H1 (cell line): ENCODE results near the gene NLN. TPM values are rescaled to one million over a fixed set of nuclear protein-coding genes. Genes with fewer than 3 reads are reported as not detected.

Experiments used
- CTCF ChIA-PET: fragments of 300-600 bp; sonication (Branson Sonifier 250); formaldehyde crosslinking; loops from one replicate; lab custom pipeline; 2021; ENCODE audit not compliant: partially characterized antibody; lab: Charles Lee
- POLR2A ChIA-PET: fragments of 300-600 bp; sonication (Branson Sonifier 250); formaldehyde crosslinking; loops from one replicate; lab custom pipeline; 2021; ENCODE audit warnings: inconsistent platforms; ENCODE audit not compliant: partially characterized antibody; lab: Charles Lee
- DNase-seq, 2 experiments: peaks; one replicate each; pipeline versions ENCODE4 v3.0.0 to v3.0.0-alpha.2; 2010 to 2022; ENCODE audit warnings: low spot score in 2 of 2, low read depth in 1 of 2, mixed read lengths in 1 of 2
- FAIRE-seq: peaks from 2 replicates; lab custom pipeline; 2011; peaks lifted over from hg19 to GRCh38; lab: Jason Lieb, UNC
- H2AFZ ChIP-seq: 2 replicates; pipeline ENCODE4 v1.8.1; 2012; ENCODE audit warnings: low read length, inconsistent platforms
- H2AK5ac ChIP-seq: 2 replicates; pipeline ENCODE4 v1.6.1; 2013; ENCODE audit warnings: low read depth, low read length
- H2BK120ac ChIP-seq: replicated peaks from 2 replicates; pipeline ENCODE3; 2013; ENCODE audit warnings: low read depth, low read length, inconsistent platforms
- H2BK12ac ChIP-seq: 2 replicates; pipeline ENCODE4 v1.6.1; 2013; ENCODE audit warnings: low read depth, low read length
- H2BK15ac ChIP-seq: 2 replicates; pipeline ENCODE4 v1.6.1; 2013; ENCODE audit warnings: low read length
- H2BK20ac ChIP-seq: 2 replicates; pipeline ENCODE4 v1.6.1; 2013; ENCODE audit warnings: low read length
- H2BK5ac ChIP-seq: 2 replicates; pipeline ENCODE4 v1.6.1; 2013; ENCODE audit warnings: low read depth, low read length
- H3K14ac ChIP-seq: 2 replicates; pipeline ENCODE4 v1.6.1; 2013; ENCODE audit warnings: inconsistent platforms; ENCODE audit not compliant: insufficient read length
- H3K18ac ChIP-seq: 2 replicates; pipeline ENCODE4 v1.6.1; 2013; ENCODE audit warnings: low read length; ENCODE audit errors: extremely low read depth
- H3K23ac ChIP-seq: 2 replicates; pipeline ENCODE4 v1.6.1; 2013; ENCODE audit warnings: inconsistent platforms; ENCODE audit not compliant: insufficient read length
- H3K23me2 ChIP-seq: 2 replicates; pipeline ENCODE4 v1.6.1; 2013; ENCODE audit warnings: low read depth, low read length
- H3K27ac ChIP-seq: 2 replicates; pipeline ENCODE4 v1.6.1; 2011; ENCODE audit warnings: low read depth, low read length, inconsistent platforms
- H3K27me3 ChIP-seq, 4 experiments: replicated peaks in 1 of 4; 1 replicate in 1 of 4; 2 replicates in 3 of 4; pipeline versions ENCODE4 v1.6.1 to v1.8.1; 2011 to 2013; ENCODE audit warnings: low read length in 3 of 4, mild to moderate bottlenecking in 3 of 4, inconsistent platforms in 2 of 4, mixed read lengths in 2 of 4, moderate library complexity in 1 of 4; ENCODE audit not compliant: control insufficient read depth in 3 of 4, insufficient read depth in 3 of 4; ENCODE audit errors: extremely low read depth in 1 of 4
- H3K36me3 ChIP-seq, 4 experiments: 2 replicates each; pipeline versions ENCODE4 v1.6.1 to v1.8.1; 2011 to 2013; ENCODE audit warnings: mild to moderate bottlenecking in 4 of 4, low read length in 3 of 4, moderate library complexity in 2 of 4, control low read depth in 1 of 4, inconsistent platforms in 1 of 4; ENCODE audit not compliant: insufficient read depth in 4 of 4, control insufficient read depth in 2 of 4
- H3K4ac ChIP-seq: replicated peaks from 2 replicates; pipeline ENCODE3; 2013; ENCODE audit warnings: low read length, low read depth, mixed read lengths, inconsistent platforms; ENCODE audit not compliant: insufficient read length
- H3K4me1 ChIP-seq, 4 experiments: replicated peaks in 1 of 4; 1 replicate in 1 of 4; 2 replicates in 3 of 4; pipeline versions ENCODE4 v1.6.1 to v1.8.1; 2011 to 2013; ENCODE audit warnings: low read length in 3 of 4, inconsistent platforms in 2 of 4, mixed read lengths in 1 of 4; ENCODE audit not compliant: insufficient read depth in 4 of 4, control insufficient read depth in 3 of 4
- H3K4me2 ChIP-seq, 2 experiments: 2 replicates each; pipeline versions ENCODE4 v1.6.1 to v1.8.1; 2011 to 2013; ENCODE audit warnings: low read depth in 2 of 2, low read length in 2 of 2, control low read depth in 1 of 2, inconsistent platforms in 1 of 2, mild to moderate bottlenecking in 1 of 2; ENCODE audit not compliant: insufficient read depth in 1 of 2
- H3K4me3 ChIP-seq, 4 experiments: fragments of 200-600, 300-600 bp in 1 of 4; sonication (generic), shearing (Covaris generic), sonication (Bioruptor Twin) in 1 of 4; 2 replicates each; pipeline versions ENCODE4 v1.5.1 to v1.8.1; 2011 to 2016; ENCODE audit warnings: low read length in 4 of 4, low read depth in 3 of 4, control low read depth in 2 of 4, inconsistent platforms in 2 of 4, mild to moderate bottlenecking in 2 of 4, mixed read lengths in 1 of 4, moderate library complexity in 1 of 4; ENCODE audit not compliant: insufficient read depth in 2 of 4; ENCODE audit errors: extremely low read depth in 1 of 4
- H3K56ac ChIP-seq: replicated peaks from 2 replicates; pipeline ENCODE3; 2013; ENCODE audit warnings: low read depth, mild to moderate bottlenecking, mixed read lengths, low read length, inconsistent platforms; ENCODE audit not compliant: insufficient read length
- H3K79me1 ChIP-seq: 2 replicates; pipeline ENCODE4 v1.6.1; 2013; ENCODE audit warnings: low read depth, low read length, control low read depth
- H3K79me2 ChIP-seq, 2 experiments: 2 replicates each; pipeline versions ENCODE4 v1.6.1 to v1.8.1; 2012 to 2013; ENCODE audit warnings: low read length in 2 of 2, mild to moderate bottlenecking in 2 of 2, inconsistent platforms in 1 of 2; ENCODE audit not compliant: insufficient read depth in 2 of 2, control insufficient read depth in 1 of 2
- H3K9ac ChIP-seq, 4 experiments: replicated peaks in 1 of 4; 1 replicate in 1 of 4; 2 replicates in 3 of 4; pipeline versions ENCODE4 v1.6.1 to v1.8.1; 2011 to 2013; ENCODE audit warnings: low read depth in 3 of 4, low read length in 3 of 4, control low read depth in 2 of 4, mild to moderate bottlenecking in 2 of 4, moderate library complexity in 2 of 4, inconsistent platforms in 1 of 4; ENCODE audit errors: extremely low read depth in 1 of 4
- H3K9me3 ChIP-seq, 2 experiments: 2 replicates each; pipeline versions ENCODE4 v1.6.1 to v1.8.1; 2012 to 2013; ENCODE audit warnings: mild to moderate bottlenecking in 2 of 2, moderate library complexity in 2 of 2, control low read depth in 1 of 2, inconsistent platforms in 1 of 2, low read depth in 1 of 2, low read length in 1 of 2, mixed read lengths in 1 of 2; ENCODE audit not compliant: insufficient read depth in 2 of 2
- H4K20me1 ChIP-seq, 2 experiments: replicated peaks in 1 of 2; 2 replicates each; pipeline versions ENCODE3 to v1.8.1; 2011 to 2013; ENCODE audit warnings: inconsistent platforms in 2 of 2, low read length in 2 of 2, mild to moderate bottlenecking in 1 of 2; ENCODE audit not compliant: insufficient read depth in 2 of 2, control insufficient read depth in 1 of 2
- H4K5ac ChIP-seq: 2 replicates; pipeline ENCODE4 v1.6.1; 2013; ENCODE audit warnings: low read length, low read depth, mixed read lengths, inconsistent platforms; ENCODE audit not compliant: insufficient read length
- H4K8ac ChIP-seq: 2 replicates; pipeline ENCODE4 v1.8.0; 2013; ENCODE audit warnings: mild to moderate bottlenecking, moderate library complexity, low read length, inconsistent platforms; ENCODE audit not compliant: insufficient read depth; ENCODE audit errors: extremely low read depth
- H4K91ac ChIP-seq: replicated peaks from 2 replicates; pipeline ENCODE3; 2013; ENCODE audit warnings: low read length, mixed read lengths, inconsistent platforms; ENCODE audit not compliant: insufficient read length
- ATF3 ChIP-seq: IDR thresholded peaks from 2 replicates; pipeline ENCODE4 v1.6.1; 2011; ENCODE audit warnings: low read depth, mild to moderate bottlenecking, low read length; ENCODE audit not compliant: insufficient read depth
- CREB1 ChIP-seq: IDR thresholded peaks from 2 replicates; pipeline ENCODE4 v1.6.1; 2012; ENCODE audit warnings: inconsistent platforms
- CTBP2 ChIP-seq: IDR thresholded peaks from 2 replicates; pipeline ENCODE4 v1.7.0; 2011; ENCODE audit warnings: borderline replicate concordance, mild to moderate bottlenecking, moderate library complexity, mixed read lengths, low read length; ENCODE audit not compliant: insufficient read depth, insufficient read length
- JUN ChIP-seq: IDR thresholded peaks from 2 replicates; pipeline ENCODE4 v1.6.1; 2011; ENCODE audit warnings: low read depth, mild to moderate bottlenecking, improper control_type of control experiment, low read length
- KDM4A ChIP-seq: IDR thresholded peaks from one replicate; pipeline ENCODE4 v1.7.1; 2012; ENCODE audit warnings: low read depth, mild to moderate bottlenecking, moderate library complexity, low read length, inconsistent platforms; ENCODE audit not compliant: severe bottlenecking
- KDM5A ChIP-seq: fragments of 200-600 bp; IDR thresholded peaks from 2 replicates; pipeline ENCODE4 v1.7.1; 2012; ENCODE audit warnings: mild to moderate bottlenecking, low read length, inconsistent platforms, mixed read lengths
- MAFK ChIP-seq: IDR thresholded peaks from 2 replicates; pipeline ENCODE4 v1.6.1; 2012; ENCODE audit warnings: low read depth, mild to moderate bottlenecking, improper control_type of control experiment, low read length
- RNF2 ChIP-seq: fragments of 200-900, 300-1000 bp; sonication (generic); IDR thresholded peaks from 2 replicates; pipeline ENCODE4 v1.7.1; 2016; ENCODE audit warnings: borderline replicate concordance, low read depth, mild to moderate bottlenecking, antibody characterized with exemption, low read length; ENCODE audit not compliant: poor library complexity, severe bottlenecking; ENCODE audit errors: missing control alignments
- SIRT6 ChIP-seq: IDR thresholded peaks from one replicate; pipeline ENCODE4 v1.7.1; 2012; ENCODE audit warnings: low read length, inconsistent platforms
- TAF7 ChIP-seq: optimal IDR thresholded peaks from 2 replicates; pipeline ENCODE3; 2011; ENCODE audit warnings: low read depth, mild to moderate bottlenecking, inconsistent platforms, low read length, moderate library complexity, borderline replicate concordance
- YY1 ChIP-seq: IDR thresholded peaks from 2 replicates; pipeline ENCODE4 v1.6.1; 2011; ENCODE audit warnings: low read depth, mild to moderate bottlenecking, low read length
- WGBS, 2 experiments: shearing (Covaris generic) in 1 of 2; methylation state at CpG; one replicate each; pipeline versions ENCODE4 v1.1.6 to v1.1.7; 2013 to 2015; ENCODE audit warnings: low lambda C conversion rate in 2 of 2, mixed read lengths in 2 of 2, inconsistent platforms in 1 of 2, low coverage in 1 of 2, missing lambda C conversion rate in 1 of 2; ENCODE audit not compliant: insufficient replicate concordance in 2 of 2, insufficient coverage in 1 of 2, insufficient read length in 1 of 2; ENCODE audit errors: extremely low coverage in 1 of 2, missing lambda C conversion rate in 1 of 2; 5-methylcytosine and 5-hydroxymethylcytosine counted together
- polyA plus RNA-seq, 7 experiments: library from polyadenylated mRNA; depleted of rRNA in 3 of 7; stranded (reverse) in 5 of 7; unstranded in 2 of 7; fragments of >200 nt in 5 of 7; fragments of 200-250 nt in 2 of 7; gene quantifications; 1 replicate in 5 of 7; 2 replicates in 1 of 7; 4 replicates in 1 of 7; pipeline versions ENCODE4 v1.2.1 to v1.2.3, GENCODE V29; 2011 to 2013; ENCODE audit warnings: missing spikeins in 2 of 7, mixed read lengths in 2 of 7
- total RNA-seq: library from RNA; stranded (reverse); fragmentation: NEBNext Ultra II Directional; extraction: Animal tissue kit (Norgen Biotek cat#: 25700); gene quantifications from 2 replicates; pipeline ENCODE4 v1.2.1, GENCODE V29; 2021

The NLN gene
- total and polyA plus RNA-seq, 2 of the 8 experiments (the other 6 are each of a cell fraction or from before 2014, with no cell fraction given) = 46.7 to 192 TPM

GRCh38 chr5:65863747-65864146 lies 141.7 kb downstream of the NLN start:
- TF ChIP-seq TAF7 = no peak
- TF ChIP-seq YY1 = no peak
- TF ChIP-seq KDM4A = no peak
- no peak for TF ChIP-seq JUN
- no peak for TF ChIP-seq KDM5A
- TF ChIP-seq RNF2 = no peak
- TF ChIP-seq MAFK = no peak
- no peak for TF ChIP-seq ATF3
- no peak for TF ChIP-seq SIRT6
- no peak for TF ChIP-seq CTBP2
- TF ChIP-seq CREB1 = no peak
- H2BK15ac ChIP-seq = no peak overlapping the region
- no peak overlapping the region for H2BK5ac ChIP-seq
- H2BK12ac ChIP-seq = no peak overlapping the region
- no peak overlapping the region for H2BK120ac ChIP-seq
- H3K4me2 ChIP-seq = no peak overlapping the region
- H3K18ac ChIP-seq = no peak overlapping the region
- ChIA-PET POLR2A (no interaction called here), CTCF (interaction anchor here (0.9 kb wide), 1 partner anchor 307 kb away, joined by 3 read pairs; no protein-coding TSS in a partner anchor)
- H4K8ac ChIP-seq = no peak overlapping the region
- H2AFZ ChIP-seq = no peak overlapping the region
- no peaks in the 10 kb centered on the region for H3K79me2 ChIP-seq
- DNase-seq = no peak
- FAIRE-seq = no peak
- H2BK20ac ChIP-seq = no peak overlapping the region
- no peaks in the 10 kb centered on the region for H3K27me3 ChIP-seq
- H3K79me1 ChIP-seq = no peaks in the 10 kb centered on the region
- H3K36me3 ChIP-seq = no peaks in the 10 kb centered on the region
- H4K91ac ChIP-seq = no peak overlapping the region
- no peak overlapping the region for H3K14ac ChIP-seq
- no peaks in the 10 kb centered on the region for H3K9me3 ChIP-seq
- no peak overlapping the region for H3K23ac ChIP-seq
- H3K4me3 ChIP-seq = no peak overlapping the region
- no peaks in the 10 kb centered on the region for H3K4me1 ChIP-seq
- no peak overlapping the region for H3K56ac ChIP-seq
- no peaks in the 10 kb centered on the region for H4K20me1 ChIP-seq
- H3K23me2 ChIP-seq = no peaks in the 10 kb centered on the region
- no peak overlapping the region for H2AK5ac ChIP-seq
- H3K4ac ChIP-seq = no peak overlapping the region
- no peak overlapping the region for H3K27ac ChIP-seq
- WGBS, 2 experiments = 80% methylated on average over 2 of the region's 2 CpGs; no CpG with 5 or more reads in 1 of the 2 experiments
- H3K9ac ChIP-seq = no peak overlapping the region
- no peak overlapping the region for H4K5ac ChIP-seq
